AML-193 (cell line): ENCODE results near the gene ELP5.

Experiments
- DNase-seq, 2 experiments: peaks; one replicate each; lab custom pipeline; 2025; lab: John Stamatoyannopoulos, UW

ELP5 gene

DNA sequence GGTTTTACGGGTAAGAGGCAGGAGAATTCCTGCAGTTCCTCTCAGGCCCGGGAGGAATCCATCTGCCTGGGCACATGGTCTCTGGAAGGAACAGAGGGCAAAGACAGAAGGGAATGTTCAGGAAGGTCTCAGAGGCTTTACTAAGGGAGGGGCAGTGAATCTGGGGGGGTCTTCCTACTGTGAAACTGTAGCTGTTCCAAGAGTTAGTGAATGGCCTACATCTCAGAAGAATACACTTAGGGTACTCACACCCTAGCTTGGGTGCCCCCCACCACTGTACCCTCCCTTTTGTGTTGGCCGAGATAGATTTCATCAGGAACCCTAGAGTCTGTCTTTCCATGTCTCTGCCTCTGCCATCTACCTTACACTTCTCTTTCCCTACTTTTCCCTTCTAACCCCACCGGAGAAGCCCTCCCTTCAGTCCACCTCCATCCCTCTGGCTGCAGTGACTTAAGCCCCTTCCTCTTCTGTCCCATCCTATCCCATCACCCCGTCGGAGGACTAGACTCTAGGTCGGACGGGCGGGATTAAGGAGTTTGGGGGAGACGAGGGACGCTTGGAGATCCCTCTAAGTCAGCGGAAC lies 32.7 kb upstream of the ELP5 start:
- DNase-seq, result no peak

DNA sequence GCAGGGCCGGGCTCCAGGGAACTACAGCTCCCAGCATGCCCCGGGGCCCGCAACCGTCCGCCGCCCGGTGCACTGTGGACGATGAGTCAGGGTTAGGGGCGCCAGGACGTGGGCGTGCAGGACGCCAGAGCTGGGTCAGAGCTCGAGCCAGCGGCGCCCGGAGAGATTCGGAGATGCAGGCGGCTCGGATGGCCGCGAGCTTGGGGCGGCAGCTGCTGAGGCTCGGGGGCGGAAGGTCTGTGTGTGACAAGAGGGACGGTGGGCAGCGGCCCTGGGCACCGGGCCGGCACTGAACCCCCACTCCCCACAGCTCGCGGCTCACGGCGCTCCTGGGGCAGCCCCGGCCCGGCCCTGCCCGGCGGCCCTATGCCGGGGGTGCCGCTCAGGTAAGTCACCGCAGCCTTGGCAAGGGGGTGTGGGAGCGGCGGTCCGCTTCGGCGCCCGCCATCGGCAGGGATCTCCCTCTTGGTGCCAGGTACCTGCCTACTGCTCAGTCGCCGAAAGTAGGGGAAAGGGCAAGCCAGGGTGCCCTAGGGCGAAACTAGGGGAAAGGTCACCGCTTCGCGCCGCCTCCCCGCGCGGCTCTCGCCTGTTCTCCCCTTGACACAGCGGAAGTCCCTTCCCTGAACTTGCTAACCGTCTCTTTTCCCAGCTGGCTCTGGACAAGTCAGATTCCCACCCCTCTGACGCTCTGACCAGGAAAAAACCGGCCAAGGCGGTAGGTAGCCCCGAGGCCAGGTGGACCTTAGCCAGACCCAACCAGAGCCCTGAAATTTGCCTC lies 32.0 kb upstream of the ELP5 start, which contains the start of the genes ACADVL and DLG4:
TSS of gene ACADVL (plus strand) at position 127 of the 781 bp plus-strand sequence. CDS start at position 174, 47 bp downstream.
TSS of gene DLG4 (minus strand) at position 25 of the 781 bp plus-strand sequence.
- DNase-seq, result peak; percentile 19 to 54

GRCh38 chr17:7220593-7221277 lies 31.3 kb upstream of the ELP5 start:
- peak; percentile 22 to 32 for DNase-seq

GRCh38 chr17:7221278-7222092 lies 30.5 kb upstream of the ELP5 start:
- DNase-seq, result no peak

- no peak for DNase-seq
Observed at GRCh38 chr17:7222093-7222971, 29.7 kb upstream of the ELP5 start.

- DNase-seq, result no peak
Observed at GRCh38 chr17:7222972-7223292, 29.1 kb upstream of the ELP5 start.

DNA sequence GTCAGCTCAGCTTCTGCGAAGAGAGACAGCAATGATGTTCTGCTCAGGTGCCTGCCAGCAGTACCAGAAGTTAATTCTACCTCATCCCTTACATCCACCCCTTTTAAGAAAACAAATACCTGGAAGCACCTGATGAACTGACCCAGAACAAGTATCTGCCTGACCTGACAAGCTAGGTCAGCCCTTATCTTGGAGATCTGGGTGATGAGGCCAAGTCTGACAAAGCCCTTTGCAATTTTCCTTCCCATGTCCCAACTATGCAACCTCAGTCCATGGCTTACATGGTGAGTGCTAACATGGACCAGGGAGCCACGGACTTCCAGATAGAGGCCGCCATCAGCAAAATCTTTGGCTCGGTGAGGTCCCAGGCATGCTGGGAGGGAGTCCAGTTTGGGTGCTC lies 28.6 kb upstream of the ELP5 start:
- DNase-seq, result no peak

- DNase-seq, result no peak
Observed at GRCh38 chr17:7224110-7224509, 27.9 kb upstream of the ELP5 start.

DNA sequence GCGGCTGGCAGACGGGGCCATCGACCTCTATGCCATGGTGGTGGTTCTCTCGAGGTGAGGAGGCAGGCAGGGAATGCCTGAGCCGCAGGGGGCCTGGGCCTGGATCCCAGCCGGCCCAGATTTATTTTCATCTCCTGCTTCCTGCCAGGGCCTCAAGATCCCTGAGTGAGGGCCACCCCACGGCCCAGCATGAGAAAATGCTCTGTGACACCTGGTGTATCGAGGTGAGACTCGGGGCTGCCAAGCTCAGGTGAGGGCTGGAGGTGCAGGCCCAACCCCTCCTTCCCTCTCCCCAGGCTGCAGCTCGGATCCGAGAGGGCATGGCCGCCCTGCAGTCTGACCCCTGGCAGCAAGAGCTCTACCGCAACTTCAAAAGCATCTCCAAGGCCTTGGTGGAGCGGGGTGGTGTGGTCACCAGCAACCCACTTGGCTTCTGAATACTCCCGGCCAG lies 27.3 kb upstream of the ELP5 start:
- no peak for DNase-seq

GRCh38 chr17:7225711-7226331 lies 26.2 kb upstream of the ELP5 start:
- no peak for DNase-seq

- no peak for DNase-seq
Observed at GRCh38 chr17:7226721-7227710, 25.0 kb upstream of the ELP5 start.

DNA sequence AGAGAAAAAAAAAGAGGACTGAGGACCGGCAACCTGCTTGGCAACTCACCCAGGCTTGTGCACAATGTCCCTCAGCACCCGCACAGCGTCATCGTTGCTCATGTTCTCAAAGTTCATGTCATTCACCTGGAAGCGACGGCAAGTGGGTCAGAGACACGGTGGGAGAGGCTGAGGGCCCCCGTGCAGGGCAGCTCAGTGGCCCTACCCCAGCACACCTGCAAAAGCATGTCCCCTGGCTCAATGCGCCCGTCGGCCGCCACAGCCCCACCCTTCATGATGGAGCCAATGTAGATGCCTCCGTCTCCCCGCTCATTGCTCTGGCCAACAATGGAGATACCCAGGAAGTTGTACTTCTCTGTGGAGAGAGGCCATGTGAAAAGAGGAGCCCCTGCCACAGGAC lies 23.1 kb upstream of the ELP5 start:
- no peak for DNase-seq

- DNase-seq, result no peak
Observed at GRCh38 chr17:7229504-7229903, 22.5 kb upstream of the ELP5 start.

DNA sequence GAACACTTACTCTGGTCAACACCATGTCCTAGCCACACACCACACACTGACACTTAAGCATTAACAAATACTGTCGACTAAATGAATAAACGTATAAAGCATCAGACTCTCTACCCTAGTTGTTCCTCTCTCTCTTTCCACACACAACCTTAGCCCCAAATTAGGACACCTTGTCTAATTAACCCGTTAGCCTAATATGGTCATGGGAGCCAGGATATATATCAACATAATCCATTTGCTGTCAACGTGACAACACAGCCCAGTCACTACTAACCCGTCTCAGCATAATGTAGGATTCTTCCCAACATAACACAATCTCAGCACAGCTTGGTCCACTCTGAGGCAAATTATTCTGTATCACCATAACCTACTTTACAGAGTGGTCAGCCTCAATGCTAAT lies 19.9 kb upstream of the ELP5 start:
- no peak for DNase-seq

DNA sequence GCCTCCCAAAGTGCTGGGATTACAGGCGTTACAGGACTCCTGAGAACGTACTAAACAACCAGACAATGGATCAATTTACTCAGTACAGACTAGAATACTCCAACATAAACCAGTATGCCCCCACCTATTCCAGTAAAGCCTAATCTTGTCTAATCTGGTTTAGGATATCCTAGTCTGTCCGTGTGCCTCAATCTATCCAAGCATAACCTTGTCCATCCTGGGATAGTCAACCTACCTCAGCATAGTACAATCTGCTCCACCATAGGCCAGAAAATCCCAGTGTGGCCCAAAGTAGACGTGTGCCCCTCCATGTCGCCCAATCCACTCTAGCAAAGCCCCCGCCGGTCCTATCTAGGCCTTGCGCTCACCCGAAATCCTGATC lies 18.3 kb upstream of the ELP5 start:
- DNase-seq, result no peak

- DNase-seq, result peak; percentile 45 to 67
Observed at GRCh38 chr17:7234083-7234951, 17.7 kb upstream of the ELP5 start, which contains the start of gene DVL2. DVL2 (minus strand) TSS chr17:7234517; CDS start chr17:7234262, 255 bp downstream.

DNA sequence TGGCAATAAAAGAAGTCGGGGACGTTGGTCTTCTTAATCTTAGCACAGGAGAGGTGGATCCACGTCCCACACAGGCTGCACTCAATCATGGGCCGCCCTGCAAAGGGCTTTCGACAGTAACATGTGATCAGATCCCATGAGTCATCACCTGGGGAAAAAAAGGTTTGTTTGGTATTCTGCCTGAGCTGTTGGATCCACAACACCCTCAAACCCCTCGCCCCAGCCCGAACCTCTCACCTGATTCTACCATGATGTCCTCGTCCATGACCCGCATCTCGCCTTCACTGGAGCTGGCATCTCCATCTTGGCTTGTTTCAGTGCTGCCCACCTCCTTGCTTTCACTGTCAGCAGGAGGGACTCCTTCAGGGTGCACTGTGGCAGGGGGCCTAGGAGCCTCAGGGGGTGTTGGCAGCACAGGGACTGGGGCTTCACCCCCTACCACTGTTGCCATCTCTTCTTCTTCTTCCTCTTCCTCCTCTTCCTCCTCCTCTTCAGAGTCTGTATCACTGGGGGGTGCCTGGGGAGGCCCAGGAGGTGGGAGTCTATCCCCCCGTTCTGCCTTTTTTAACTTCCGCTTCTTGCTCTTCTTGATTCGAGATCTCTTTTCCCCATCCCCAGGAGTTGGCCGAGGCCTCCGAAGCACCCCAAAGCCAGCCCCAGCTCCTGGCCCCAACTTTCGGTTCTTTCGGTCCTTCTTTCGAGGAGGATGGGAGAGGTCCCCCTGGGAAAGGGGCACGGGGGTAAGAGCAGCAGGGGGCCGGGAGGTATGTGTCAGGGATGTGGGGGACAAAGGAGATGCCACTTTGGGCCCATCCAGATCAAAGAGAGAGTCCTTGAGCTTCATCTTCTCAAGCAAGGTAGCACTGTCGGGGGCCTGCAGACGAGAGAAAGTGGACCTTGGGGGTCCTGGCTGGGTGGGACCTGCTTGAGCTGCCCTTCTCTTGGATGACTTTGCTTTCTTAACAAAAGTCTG lies 16.0 kb upstream of the ELP5 start:
- DNase-seq, result no peak
